G401.6 (cell line): ENCODE measurements around the gene TTC34.
A peak's percentile ranks its signal among the peaks of the same experiment; 100 is the strongest.

ENCODE experiments used
- FAIRE-seq: peaks from 2 replicates; lab custom pipeline; 2012; peaks lifted over from hg19 to GRCh38; lab: Jason Lieb, UNC

TTC34 gene

GRCh38 chr1:2587860-2588571, 213.5 kb downstream of the TTC34 start:
- FAIRE-seq, result no peak

DNA sequence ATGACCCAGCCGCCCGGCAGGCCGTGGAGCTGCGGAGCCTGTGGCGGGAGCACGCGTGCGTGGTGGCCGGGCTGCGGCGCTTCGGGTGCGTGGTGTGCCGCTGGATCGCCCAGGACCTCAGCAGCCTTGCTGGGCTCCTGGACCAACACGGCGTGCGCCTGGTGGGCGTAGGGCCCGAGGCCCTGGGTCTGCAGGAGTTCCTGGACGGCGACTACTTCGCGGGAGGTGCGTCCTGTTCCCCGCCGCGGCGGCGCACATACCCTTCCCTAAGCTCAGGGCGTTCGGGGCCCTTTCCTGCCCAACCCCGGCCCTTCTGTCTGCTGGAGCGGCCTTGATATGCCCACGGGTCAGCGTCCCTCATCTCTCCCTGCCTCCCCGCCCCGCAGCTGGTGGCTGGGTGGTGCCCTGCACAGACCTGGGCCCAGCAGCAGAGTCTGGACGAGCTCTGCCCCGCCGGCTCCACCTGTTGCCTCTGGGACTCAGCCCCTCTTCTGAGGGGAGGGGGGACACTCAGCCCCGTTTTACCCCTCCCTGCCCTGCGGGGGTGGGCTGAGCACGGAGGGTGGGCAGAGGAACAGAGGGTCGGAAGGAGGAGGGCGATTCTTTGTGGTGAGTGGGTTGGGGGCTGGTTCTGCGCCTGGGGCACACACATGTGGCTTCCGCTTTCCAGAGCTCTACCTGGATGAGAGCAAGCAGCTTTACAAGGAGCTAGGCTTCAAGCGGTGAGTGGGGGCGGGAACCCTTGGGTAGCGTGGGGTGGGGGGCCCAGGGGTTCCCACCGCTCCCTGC, 214.2 kb downstream of the TTC34 start:
- no peak for FAIRE-seq

GRCh38 chr1:2586154-2587070, 215.1 kb downstream of the TTC34 start, which contains the start of gene PRXL2B:
PRXL2B (plus strand) TSS chr1:2586777; CDS start chr1:2586886, 109 bp downstream.
- peak; percentile 94 for FAIRE-seq
